Measurements from ENCODE around the gene GTPBP8. TPM values are rescaled to one million over a fixed set of nuclear protein-coding genes. Genes with fewer than 3 reads are reported as not detected.

The GTPBP8 gene
- total RNA-seq, 1 experiment from 2014 or later, result 16.4 TPM

DNA sequence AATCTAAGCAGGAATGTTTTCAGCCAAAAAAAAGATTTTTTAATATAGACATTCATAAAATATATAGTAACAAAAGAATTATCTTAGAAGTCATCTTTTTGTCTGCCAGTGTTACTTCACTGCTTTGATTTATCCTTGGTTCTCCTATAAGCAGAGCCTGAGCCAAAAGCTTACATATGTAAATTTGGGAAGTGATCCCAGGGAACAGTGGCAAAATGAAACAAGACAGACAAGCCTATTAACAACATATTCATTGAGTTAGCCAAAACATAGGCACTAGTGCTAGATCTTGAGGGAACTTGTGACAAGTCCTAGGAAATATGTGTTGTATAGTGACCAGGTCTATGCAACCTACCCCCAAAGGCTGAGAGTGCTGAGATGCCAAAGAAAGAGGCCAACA lies 11.3 kb downstream of the GTPBP8 start:
- Histone ChIP-seq H3K4me1 (ENCODE audit: control insufficient read depth in 1 of 2, insufficient read depth in 2 of 2, low read length in 2 of 2) (no peaks in the 10 kb centered on the region), H3K9ac (ENCODE audit: low read length) (no peak overlapping the region), H4K20me1 (ENCODE audit: insufficient read depth) (no peaks in the 10 kb centered on the region), H3K36me3 (ENCODE audit: control insufficient read depth in 1 of 2, insufficient read depth in 2 of 2, low read length in 2 of 2) (peaks cover 30 to 33% of the 10 kb centered on the region in 2 experiments), H3K4me2 (ENCODE audit: low read length) (no peak overlapping the region), H3K9me2 (ENCODE audit: insufficient read depth) (no peaks in the 10 kb centered on the region), H3K79me2 (ENCODE audit: insufficient read depth, low read length) (peaks cover 2% of the 10 kb centered on the region; the same call in 1 of the 2 replicates), H3K4me3 (replicated peaks in 1 of 2; ENCODE audit: low read depth in 1 of 2, low read length in 2 of 2) (no peak overlapping the region), H3K27ac (ENCODE audit: low read depth, low read length) (no peak overlapping the region), H3K27me3 (ENCODE audit: insufficient read depth, low read length) (no peaks in the 10 kb centered on the region), H2AFZ (ENCODE audit: low read depth, low read length, poor library complexity, severe bottlenecking) (no peak overlapping the region), H3K9me3 (ENCODE audit: control insufficient read depth in 1 of 2, insufficient read depth in 1 of 2, low read depth in 1 of 2, low read length in 2 of 2) (no peaks in the 10 kb centered on the region)
- RAD21 ChIA-PET (ENCODE audit: low non-redundant PET in 1 of 2, low total read pairs in 2 of 2, uncharacterized antibody in 2 of 2, unreplicated experiment in 2 of 2), result no interaction called here
- CTCF ChIA-PET, result interaction anchor here (0.5 kb wide), 1 partner anchor 988 kb away, joined by 3 read pairs; no protein-coding TSS in a partner anchor
- intact Hi-C loops (cut with micrococcal nuclease), result no loop called here
- DNase-seq (ENCODE audit: low read depth, low spot score) (no peak), ATAC-seq (no peak)
- no TSS peak for BruUV-seq (replicated peaks)
- POLR2A ChIA-PET, result interaction anchor here (1.2 kb wide), 1 partner anchor 17 kb away, joined by 4 read pairs; a partner anchor contains a TSS
- TF ChIP-seq ELF1 (IDR thresholded peaks at IDR 0.05; ENCODE audit: borderline replicate concordance, low read depth) (no peak), POLR2AphosphoS5 (IDR thresholded peaks at IDR 0.05; ENCODE audit: low read depth, low read length) (no peak), EZH2 (IDR thresholded peaks at IDR 0.05) (no peak), RAD21 (IDR thresholded peaks at IDR 0.05; ENCODE audit: low read depth) (no peak), YY1 (IDR thresholded peaks at IDR 0.05; ENCODE audit: extremely low read depth, insufficient replicate concordance, low read depth, low read length) (no peak)
- TF ChIP-seq, protein P1, sequence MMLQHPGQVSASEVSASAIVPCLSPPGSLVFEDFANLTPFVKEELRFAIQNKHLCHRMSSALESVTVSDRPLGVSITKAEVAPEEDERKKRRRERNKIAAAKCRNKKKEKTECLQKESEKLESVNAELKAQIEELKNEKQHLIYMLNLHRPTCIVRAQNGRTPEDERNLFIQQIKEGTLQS (IDR thresholded peaks at IDR 0.05), result no peak

DNA sequence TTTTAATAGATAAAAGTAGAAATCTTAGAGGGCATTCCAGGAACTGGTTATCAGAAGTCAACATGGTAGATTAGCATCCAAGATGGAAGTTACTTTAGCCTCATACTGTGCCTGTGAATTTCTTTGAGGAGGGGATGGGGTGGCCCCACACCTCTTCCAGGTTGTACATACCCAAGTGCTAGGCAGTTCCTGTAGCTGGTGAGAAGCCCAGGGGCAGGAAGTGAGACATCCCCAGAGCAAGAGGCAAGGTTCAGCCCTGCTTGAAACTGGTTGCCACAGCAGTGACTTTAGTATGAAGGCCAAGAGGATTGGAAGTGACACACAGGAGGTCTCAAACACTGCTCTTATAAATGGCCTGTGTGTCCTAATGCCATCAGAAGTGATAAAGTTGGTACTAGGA lies 11.9 kb downstream of the GTPBP8 start:
- Histone ChIP-seq H3K4me2 (ENCODE audit: low read length) (no peak overlapping the region), H3K9me3 (ENCODE audit: control insufficient read depth in 1 of 2, insufficient read depth in 1 of 2, low read depth in 1 of 2, low read length in 2 of 2) (no peaks in the 10 kb centered on the region), H3K9me2 (ENCODE audit: insufficient read depth) (no peaks in the 10 kb centered on the region), H3K79me2 (ENCODE audit: insufficient read depth, low read length) (peaks cover 7% of the 10 kb centered on the region; the same call in 1 of the 2 replicates), H2AFZ (ENCODE audit: low read depth, low read length, poor library complexity, severe bottlenecking) (no peak overlapping the region), H4K20me1 (ENCODE audit: insufficient read depth) (no peaks in the 10 kb centered on the region), H3K27me3 (ENCODE audit: insufficient read depth, low read length) (no peaks in the 10 kb centered on the region), H3K4me3 (replicated peaks in 1 of 2; ENCODE audit: low read depth in 1 of 2, low read length in 2 of 2) (no peak overlapping the region), H3K27ac (ENCODE audit: low read depth, low read length) (no peak overlapping the region), H3K36me3 (ENCODE audit: control insufficient read depth in 1 of 2, insufficient read depth in 2 of 2, low read length in 2 of 2) (peaks cover 32 to 36% of the 10 kb centered on the region in 2 experiments), H3K9ac (ENCODE audit: low read length) (no peak overlapping the region), H3K4me1 (ENCODE audit: control insufficient read depth in 1 of 2, insufficient read depth in 2 of 2, low read length in 2 of 2) (no peaks in the 10 kb centered on the region)
- intact Hi-C loops (cut with micrococcal nuclease), result no loop called here
- CTCF ChIA-PET, result no interaction called here
- POLR2A ChIA-PET, result no interaction called here
- no TSS peak for BruUV-seq (replicated peaks)
- RAD21 ChIA-PET (ENCODE audit: low non-redundant PET in 1 of 2, low total read pairs in 2 of 2, uncharacterized antibody in 2 of 2, unreplicated experiment in 2 of 2), result no interaction called here
- DNase-seq (ENCODE audit: low read depth, low spot score), result no peak
- no peak for ATAC-seq
- TF ChIP-seq, protein P2, sequence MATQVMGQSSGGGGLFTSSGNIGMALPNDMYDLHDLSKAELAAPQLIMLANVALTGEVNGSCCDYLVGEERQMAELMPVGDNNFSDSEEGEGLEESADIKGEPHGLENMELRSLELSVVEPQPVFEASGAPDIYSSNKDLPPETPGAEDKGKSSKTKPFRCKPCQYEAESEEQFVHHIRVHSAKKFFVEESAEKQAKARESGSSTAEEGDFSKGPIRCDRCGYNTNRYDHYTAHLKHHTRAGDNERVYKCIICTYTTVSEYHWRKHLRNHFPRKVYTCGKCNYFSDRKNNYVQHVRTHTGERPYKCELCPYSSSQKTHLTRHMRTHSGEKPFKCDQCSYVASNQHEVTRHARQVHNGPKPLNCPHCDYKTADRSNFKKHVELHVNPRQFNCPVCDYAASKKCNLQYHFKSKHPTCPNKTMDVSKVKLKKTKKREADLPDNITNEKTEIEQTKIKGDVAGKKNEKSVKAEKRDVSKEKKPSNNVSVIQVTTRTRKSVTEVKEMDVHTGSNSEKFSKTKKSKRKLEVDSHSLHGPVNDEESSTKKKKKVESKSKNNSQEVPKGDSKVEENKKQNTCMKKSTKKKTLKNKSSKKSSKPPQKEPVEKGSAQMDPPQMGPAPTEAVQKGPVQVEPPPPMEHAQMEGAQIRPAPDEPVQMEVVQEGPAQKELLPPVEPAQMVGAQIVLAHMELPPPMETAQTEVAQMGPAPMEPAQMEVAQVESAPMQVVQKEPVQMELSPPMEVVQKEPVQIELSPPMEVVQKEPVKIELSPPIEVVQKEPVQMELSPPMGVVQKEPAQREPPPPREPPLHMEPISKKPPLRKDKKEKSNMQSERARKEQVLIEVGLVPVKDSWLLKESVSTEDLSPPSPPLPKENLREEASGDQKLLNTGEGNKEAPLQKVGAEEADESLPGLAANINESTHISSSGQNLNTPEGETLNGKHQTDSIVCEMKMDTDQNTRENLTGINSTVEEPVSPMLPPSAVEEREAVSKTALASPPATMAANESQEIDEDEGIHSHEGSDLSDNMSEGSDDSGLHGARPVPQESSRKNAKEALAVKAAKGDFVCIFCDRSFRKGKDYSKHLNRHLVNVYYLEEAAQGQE (IDR thresholded peaks at IDR 0.05; ENCODE audit: low read depth), result no peak
- TF ChIP-seq, protein P3, sequence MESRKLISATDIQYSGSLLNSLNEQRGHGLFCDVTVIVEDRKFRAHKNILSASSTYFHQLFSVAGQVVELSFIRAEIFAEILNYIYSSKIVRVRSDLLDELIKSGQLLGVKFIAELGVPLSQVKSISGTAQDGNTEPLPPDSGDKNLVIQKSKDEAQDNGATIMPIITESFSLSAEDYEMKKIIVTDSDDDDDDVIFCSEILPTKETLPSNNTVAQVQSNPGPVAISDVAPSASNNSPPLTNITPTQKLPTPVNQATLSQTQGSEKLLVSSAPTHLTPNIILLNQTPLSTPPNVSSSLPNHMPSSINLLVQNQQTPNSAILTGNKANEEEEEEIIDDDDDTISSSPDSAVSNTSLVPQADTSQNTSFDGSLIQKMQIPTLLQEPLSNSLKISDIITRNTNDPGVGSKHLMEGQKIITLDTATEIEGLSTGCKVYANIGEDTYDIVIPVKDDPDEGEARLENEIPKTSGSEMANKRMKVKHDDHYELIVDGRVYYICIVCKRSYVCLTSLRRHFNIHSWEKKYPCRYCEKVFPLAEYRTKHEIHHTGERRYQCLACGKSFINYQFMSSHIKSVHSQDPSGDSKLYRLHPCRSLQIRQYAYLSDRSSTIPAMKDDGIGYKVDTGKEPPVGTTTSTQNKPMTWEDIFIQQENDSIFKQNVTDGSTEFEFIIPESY (IDR thresholded peaks at IDR 0.05; ENCODE audit: extremely low read depth, insufficient replicate concordance, low read length), result no peak
- TF ChIP-seq RAD21 (IDR thresholded peaks at IDR 0.05; ENCODE audit: low read depth), result no peak
- TF ChIP-seq, protein P4, sequence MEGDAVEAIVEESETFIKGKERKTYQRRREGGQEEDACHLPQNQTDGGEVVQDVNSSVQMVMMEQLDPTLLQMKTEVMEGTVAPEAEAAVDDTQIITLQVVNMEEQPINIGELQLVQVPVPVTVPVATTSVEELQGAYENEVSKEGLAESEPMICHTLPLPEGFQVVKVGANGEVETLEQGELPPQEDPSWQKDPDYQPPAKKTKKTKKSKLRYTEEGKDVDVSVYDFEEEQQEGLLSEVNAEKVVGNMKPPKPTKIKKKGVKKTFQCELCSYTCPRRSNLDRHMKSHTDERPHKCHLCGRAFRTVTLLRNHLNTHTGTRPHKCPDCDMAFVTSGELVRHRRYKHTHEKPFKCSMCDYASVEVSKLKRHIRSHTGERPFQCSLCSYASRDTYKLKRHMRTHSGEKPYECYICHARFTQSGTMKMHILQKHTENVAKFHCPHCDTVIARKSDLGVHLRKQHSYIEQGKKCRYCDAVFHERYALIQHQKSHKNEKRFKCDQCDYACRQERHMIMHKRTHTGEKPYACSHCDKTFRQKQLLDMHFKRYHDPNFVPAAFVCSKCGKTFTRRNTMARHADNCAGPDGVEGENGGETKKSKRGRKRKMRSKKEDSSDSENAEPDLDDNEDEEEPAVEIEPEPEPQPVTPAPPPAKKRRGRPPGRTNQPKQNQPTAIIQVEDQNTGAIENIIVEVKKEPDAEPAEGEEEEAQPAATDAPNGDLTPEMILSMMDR (IDR thresholded peaks at IDR 0.05 in 2 of 3, conservative IDR thresholded peaks at IDR 0.05 in 1 of 3; ENCODE audit: borderline replicate concordance in 1 of 3, insufficient read depth in 1 of 3, low read depth in 2 of 3, low read length in 2 of 3), result no peak
- no peak for TF ChIP-seq ZFX (IDR thresholded peaks at IDR 0.05)
- no peak for TF ChIP-seq POLR2A (IDR thresholded peaks at IDR 0.05; ENCODE audit: borderline replicate concordance, extremely low read depth, insufficient read depth, insufficient read length)
- TF ChIP-seq, protein P1 (IDR thresholded peaks at IDR 0.05), result no peak

Measured in HCT116 (cell line).